BJ (cell line): ENCODE results near the gene SPTBN4. TPM values are rescaled to one million over a fixed set of nuclear protein-coding genes. Genes with fewer than 3 reads are reported as not detected.

Experiments
- CTCF ChIA-PET: fragments of 350-600 bp; formaldehyde crosslinking; extraction: SDS; loops from one replicate; lab custom pipeline; 2021; ENCODE audit warnings: antibody characterized with exemption, inconsistent platforms; lab: Yijun Ruan, JAX
- POLR2A ChIA-PET: fragments of 300-600 bp; sonication (Branson Sonifier 250); formaldehyde crosslinking; extraction: SDS; loops from one replicate; lab custom pipeline; 2021; ENCODE audit warnings: antibody characterized with exemption; lab: Charles Lee
- DNase-seq: peaks from one replicate; pipeline ENCODE4 v3.0.0-alpha.2; 2011; ENCODE audit warnings: low read depth
- H3K27me3 ChIP-seq: 2 replicates; pipeline ENCODE4 v1.6.0; 2011; ENCODE audit warnings: low read length; ENCODE audit not compliant: control insufficient read depth, insufficient read depth
- H3K36me3 ChIP-seq: 2 replicates; pipeline ENCODE4 v1.5.1; 2011; ENCODE audit warnings: low read length; ENCODE audit not compliant: control insufficient read depth, insufficient read depth
- H3K4me3 ChIP-seq: 2 replicates; pipeline ENCODE4 v1.5.1; 2011; ENCODE audit warnings: low read depth, mild to moderate bottlenecking, control low read depth, low read length
- CTCF ChIP-seq: IDR thresholded peaks from 2 replicates; pipeline ENCODE4 v1.5.1; 2011; ENCODE audit warnings: low read depth, mild to moderate bottlenecking, control low read depth, inconsistent platforms, low read length, moderate library complexity; ENCODE audit not compliant: insufficient read depth
- polyA plus RNA-seq: library from polyadenylated mRNA; depleted of rRNA; stranded (reverse); fragments of >200 nt; gene quantifications from 2 replicates; pipeline ENCODE4 v1.2.3, GENCODE V29; 2011

SPTBN4 gene
- polyA plus RNA-seq, 1 experiment = 0.93 TPM

DNA sequence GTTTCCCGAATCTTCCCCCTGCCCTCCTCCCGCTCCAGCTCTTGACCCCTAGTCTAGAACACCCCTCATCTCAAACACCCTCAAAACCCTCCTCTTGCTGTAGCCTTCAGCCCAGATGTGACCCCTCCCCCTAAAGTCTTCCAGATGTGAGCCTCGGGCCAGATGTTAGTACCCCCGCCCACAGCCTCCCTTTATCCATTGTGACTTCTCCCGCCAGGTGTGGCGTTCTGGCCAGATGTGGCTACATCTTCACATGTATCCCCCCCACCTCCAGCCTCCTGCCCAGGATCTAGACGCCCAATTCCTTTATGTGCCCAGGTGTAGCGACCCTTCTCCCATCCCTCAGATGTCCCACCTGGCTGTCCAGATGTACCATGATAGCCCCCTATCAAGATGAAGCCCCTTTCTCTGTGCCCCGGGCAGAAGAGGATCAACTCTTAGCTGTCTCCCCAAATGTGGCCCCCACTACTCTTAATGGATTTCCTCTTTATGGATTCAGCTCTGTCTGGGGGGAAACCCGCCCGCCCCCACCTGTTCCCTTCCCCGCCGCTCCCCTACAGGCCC lies 133.9 kb downstream of the SPTBN4 start:
- Histone ChIP-seq H3K36me3 (no peaks in the 10 kb centered on the region), H3K27me3 (0 out of 2 replicates have a peak, but pooled peaks cover 2% of the 10 kb centered on the region), H3K4me3 (no peak overlapping the region)
- CTCF ChIA-PET = interaction anchor here (0.7 to 10.4 kb wide), 11 partner anchors 15 to 296 kb away, joined by 3 to 171 read pairs (median 10); partner anchors contain the start of gene BLVRB
- TF ChIP-seq CTCF = no peak
- POLR2A ChIA-PET = no interaction called here
- DNase-seq = no peak

DNA sequence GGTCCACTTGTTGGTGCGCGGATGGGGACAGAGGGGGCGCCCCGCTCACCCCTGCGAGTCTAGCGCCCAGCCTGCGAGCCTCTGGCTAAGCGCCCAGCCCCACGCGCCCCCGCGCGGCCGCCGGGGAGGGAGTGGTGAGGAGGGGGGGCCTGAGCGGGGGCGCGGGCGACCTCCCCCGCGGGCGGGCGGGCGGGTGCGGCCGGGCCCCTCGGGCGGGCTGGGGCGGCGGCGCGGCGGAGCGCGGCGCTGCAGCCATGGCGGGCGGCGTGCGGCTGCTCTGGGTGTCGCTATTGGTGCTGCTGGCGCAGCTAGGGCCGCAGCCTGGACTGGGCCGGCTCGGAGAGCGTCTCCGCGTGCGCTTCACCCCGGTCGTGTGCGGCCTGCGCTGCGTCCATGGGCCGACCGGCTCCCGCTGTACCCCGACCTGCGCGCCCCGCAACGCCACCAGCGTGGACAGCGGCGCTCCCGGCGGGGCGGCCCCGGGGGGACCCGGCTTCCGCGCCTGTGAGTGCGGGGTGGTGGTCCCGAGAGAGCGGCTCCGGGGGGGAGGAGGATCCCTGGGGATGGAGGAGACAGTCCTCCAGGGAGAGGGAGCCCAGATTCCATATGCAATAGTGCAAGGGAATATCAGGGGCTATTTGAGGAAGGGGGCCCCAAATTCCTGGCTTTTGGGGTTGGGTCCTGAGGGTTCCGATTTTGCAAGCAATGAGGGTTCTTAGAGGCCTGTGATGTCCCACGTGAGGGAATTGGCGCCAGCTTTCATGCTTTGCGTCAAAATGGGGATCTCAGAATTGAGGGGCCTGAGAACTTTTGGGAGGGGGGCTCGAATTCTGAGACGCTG lies 134.6 kb downstream of the SPTBN4 start, which contains the start of gene LTBP4:
LTBP4 (plus strand) TSS at position 236 of the 841 bp plus-strand sequence; CDS start at position 255, 19 bp downstream.
- ChIA-PET CTCF (interaction anchor here (0.6 to 10.4 kb wide), 13 partner anchors 15 to 296 kb away, joined by 3 to 171 read pairs (median 8); partner anchors contain the start of gene BLVRB), POLR2A (no interaction called here)
- 0 out of 2 replicates have a peak, but pooled peaks cover 2% of the 10 kb centered on the region for H3K27me3 ChIP-seq
- no peak for DNase-seq
- H3K36me3 ChIP-seq = no peaks in the 10 kb centered on the region
- TF ChIP-seq CTCF = 0 out of 2 replicates have a peak, but pooled peaks have one; percentile 20
- peak within 1 kb of the TSS; percentile 42 for H3K4me3 ChIP-seq

DNA sequence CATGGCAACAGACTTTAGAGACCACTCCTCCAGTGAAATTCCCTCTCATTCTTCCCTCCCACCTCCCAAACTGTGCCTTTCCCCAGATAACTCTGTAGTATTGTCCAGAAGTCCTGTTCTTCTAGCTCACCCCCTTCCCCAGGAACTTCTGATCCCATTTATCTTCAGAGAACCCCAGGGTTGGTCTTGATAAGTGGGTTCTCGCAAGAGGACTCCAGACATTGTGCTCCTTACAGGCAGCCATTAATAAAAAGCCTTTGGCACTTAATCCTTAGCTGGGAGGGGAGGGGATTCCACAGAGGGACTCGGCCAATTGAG lies 136.2 kb downstream of the SPTBN4 start:
- Histone ChIP-seq H3K36me3 (no peaks in the 10 kb centered on the region), H3K27me3 (0 out of 2 replicates have a peak, but pooled peaks cover 2% of the 10 kb centered on the region), H3K4me3 (peak overlapping the region; percentile 44)
- CTCF ChIA-PET = interaction anchor here (0.9 to 10.4 kb wide), 21 partner anchors 8 to 321 kb away, joined by 3 to 171 read pairs (median 6); partner anchors contain the start of genes BLVRB and SERTAD1
- POLR2A ChIA-PET = interaction anchor here (1.3 kb wide), 1 partner anchor 177 kb away, joined by 4 read pairs; the partner anchor contains the start of gene SERTAD1
- no peak for TF ChIP-seq CTCF
- no peak for DNase-seq

- ChIA-PET POLR2A (interaction anchor here (0.6 to 1.3 kb wide), 3 partner anchors 178 to 304 kb away, joined by 3 to 4 read pairs (median 4); partner anchors contain the start of genes PLD3 and SERTAD1), CTCF (interaction anchor here (0.6 to 10.4 kb wide), 23 partner anchors 8 to 321 kb away, joined by 3 to 171 read pairs (median 5); partner anchors contain the start of gene BLVRB)
- Histone ChIP-seq H3K36me3 (no peaks in the 10 kb centered on the region), H3K27me3 (0 out of 2 replicates have a peak, but pooled peaks cover 2% of the 10 kb centered on the region), H3K4me3 (peak overlapping the region; percentile 44)
- peak; percentile 20; the same call in 1 of the 2 replicates for TF ChIP-seq CTCF
- peak; percentile 85 for DNase-seq
Observed at GRCh38 chr19:40603389-40604170, 136.8 kb downstream of the SPTBN4 start.
